Choroid plexus epithelial cell (primary cell): ENCODE data around the gene GPRC6A.
"Not testable (repeated sequence)": the region's sequence is repeated elsewhere in the genome, so short reads cannot be mapped to it uniquely, and the experiment has no call there.

Source experiments
- DNase-seq: peaks from one replicate; pipeline ENCODE4 v3.0.0-alpha.2; 2010; ENCODE audit warnings: low read depth
- H3K4me3 ChIP-seq: 2 replicates; pipeline ENCODE4 v1.5.1; 2011; ENCODE audit warnings: low read depth, mild to moderate bottlenecking, control low read depth, low read length, moderate library complexity
- TF ChIP-seq, protein P1 (sequence below): conservative IDR thresholded peaks from 2 replicates; pipeline ENCODE4 v1.5.1; 2011; ENCODE audit warnings: low read depth, mild to moderate bottlenecking, control low read depth, inconsistent platforms, low read length, moderate library complexity

The GPRC6A gene

DNA sequence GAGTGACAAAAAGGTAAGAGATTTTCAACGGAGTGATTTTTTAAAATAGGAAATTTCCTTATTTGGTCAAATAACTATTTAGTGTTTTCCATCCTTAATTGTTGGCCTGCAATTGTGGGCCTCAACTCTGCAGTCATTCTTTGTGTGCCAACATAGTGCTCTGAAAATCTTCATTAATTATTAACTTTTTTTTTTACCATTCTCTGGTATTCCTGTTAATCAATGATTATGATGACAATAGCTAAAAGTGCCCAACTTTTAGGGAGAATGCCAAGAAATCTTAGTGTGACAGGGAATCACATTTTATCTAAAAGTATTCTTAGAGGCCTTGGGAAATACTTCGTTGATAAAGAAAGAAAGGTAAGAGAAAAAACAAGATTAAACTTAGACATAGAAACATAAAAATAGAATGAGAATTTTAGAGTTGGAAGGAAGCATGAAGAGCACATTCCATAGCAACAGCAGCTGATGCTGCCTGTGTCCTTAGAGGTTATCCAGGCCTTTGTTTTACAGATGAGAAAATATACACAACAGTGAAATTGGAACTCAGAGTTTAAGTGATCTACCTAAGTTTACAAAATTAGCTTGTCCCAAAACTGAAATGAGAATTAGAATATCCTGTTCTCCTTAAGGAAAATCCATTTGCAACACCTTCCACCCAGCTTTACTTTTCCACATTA, 1.2 kb downstream of the GPRC6A start:
- DNase-seq, result no peak
- TF ChIP-seq, protein P1, sequence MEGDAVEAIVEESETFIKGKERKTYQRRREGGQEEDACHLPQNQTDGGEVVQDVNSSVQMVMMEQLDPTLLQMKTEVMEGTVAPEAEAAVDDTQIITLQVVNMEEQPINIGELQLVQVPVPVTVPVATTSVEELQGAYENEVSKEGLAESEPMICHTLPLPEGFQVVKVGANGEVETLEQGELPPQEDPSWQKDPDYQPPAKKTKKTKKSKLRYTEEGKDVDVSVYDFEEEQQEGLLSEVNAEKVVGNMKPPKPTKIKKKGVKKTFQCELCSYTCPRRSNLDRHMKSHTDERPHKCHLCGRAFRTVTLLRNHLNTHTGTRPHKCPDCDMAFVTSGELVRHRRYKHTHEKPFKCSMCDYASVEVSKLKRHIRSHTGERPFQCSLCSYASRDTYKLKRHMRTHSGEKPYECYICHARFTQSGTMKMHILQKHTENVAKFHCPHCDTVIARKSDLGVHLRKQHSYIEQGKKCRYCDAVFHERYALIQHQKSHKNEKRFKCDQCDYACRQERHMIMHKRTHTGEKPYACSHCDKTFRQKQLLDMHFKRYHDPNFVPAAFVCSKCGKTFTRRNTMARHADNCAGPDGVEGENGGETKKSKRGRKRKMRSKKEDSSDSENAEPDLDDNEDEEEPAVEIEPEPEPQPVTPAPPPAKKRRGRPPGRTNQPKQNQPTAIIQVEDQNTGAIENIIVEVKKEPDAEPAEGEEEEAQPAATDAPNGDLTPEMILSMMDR, result no peak
- H3K4me3 ChIP-seq, result no peak overlapping the region

DNA sequence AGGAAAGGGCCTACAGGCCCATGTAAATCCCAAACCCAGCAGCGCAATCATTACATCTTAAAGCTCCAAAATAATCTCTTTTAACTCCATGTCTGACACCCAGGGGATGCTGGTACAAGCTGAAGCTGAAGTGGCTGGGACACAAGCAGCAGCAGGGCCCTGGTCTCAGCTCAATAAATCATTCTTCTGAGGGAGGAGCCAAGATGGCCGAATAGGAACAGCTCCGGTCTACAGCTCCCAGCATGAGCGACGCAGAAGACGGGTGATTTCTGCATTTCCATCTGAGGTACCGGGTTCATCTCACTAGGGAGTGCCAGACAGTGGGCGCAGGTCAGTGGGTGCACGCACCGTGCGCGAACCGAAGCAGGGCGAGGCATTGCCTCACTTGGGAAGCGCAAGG, 12.5 kb downstream of the GPRC6A start:
- not testable (repeated sequence) for DNase-seq, H3K4me3 ChIP-seq

DNA sequence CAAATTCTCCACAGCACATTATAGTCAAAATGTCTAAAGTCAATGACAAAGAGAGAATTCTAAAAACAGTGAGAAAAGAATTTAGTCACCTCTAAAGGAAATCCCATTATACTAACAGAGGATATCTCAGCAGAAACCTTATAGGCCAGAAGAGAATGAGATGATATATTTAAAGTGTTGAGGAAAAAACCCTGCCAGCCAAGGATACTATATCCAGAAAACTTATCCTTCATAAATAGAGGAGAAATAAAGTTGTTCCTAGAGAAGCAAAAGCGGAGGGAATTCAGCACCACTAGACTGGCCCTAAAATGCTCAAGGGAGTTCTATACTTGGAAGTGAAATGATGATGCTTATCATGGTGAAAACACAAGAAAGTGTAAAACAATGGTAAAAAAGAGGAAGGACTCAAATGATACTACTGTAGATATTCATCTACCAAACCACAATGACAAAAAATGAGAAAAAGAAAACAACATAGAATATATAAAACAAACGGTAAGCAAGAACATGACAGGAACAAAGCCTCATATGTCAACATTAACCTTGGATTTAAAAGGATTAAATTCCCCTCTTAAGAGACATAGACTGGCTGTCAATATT, 16.7 kb downstream of the GPRC6A start:
- H3K4me3 ChIP-seq, result no peak overlapping the region
- TF ChIP-seq, protein P1, result no peak
- DNase-seq, result no peak

GRCh38 chr6:116801971-116802370, 26.9 kb downstream of the GPRC6A start:
- no peak for DNase-seq
- TF ChIP-seq, protein P1, result no peak
- H3K4me3 ChIP-seq, result no peak overlapping the region

DNA sequence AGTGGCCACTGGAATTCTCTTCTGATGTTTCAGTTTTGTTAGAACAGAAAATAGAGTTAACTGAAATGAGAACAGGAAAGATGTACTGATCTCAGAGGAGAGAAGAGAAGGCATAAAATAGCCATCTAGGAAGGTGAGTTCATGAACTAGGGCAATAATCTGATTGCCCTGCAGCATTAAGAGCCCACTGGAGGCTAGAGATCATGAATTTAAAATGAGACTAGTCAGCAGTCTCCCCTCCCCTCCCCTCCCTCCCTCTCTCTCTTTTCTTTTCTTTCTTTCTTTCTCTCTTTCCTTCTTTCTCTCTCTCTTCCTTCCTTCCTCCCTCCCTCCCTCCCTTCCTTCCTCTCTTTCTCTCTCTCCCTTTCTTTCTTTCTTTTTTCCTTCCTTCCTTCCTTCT, 28.9 kb downstream of the GPRC6A start:
- no peak for DNase-seq
- TF ChIP-seq, protein P1, result no peak
- no peak overlapping the region for H3K4me3 ChIP-seq

- no peak overlapping the region for H3K4me3 ChIP-seq
- DNase-seq, result no peak
- TF ChIP-seq, protein P1, result no peak
Measured at GRCh38 chr6:116797585-116797984, 31.3 kb downstream of the GPRC6A start.

- no peak overlapping the region for H3K4me3 ChIP-seq
- no peak for DNase-seq
- TF ChIP-seq, protein P1, result no peak
Measured at GRCh38 chr6:116793224-116793623, 35.7 kb downstream of the GPRC6A start.
